GM20431 (cell line): Measurements from ENCODE around the gene LRPPRC.

ENCODE experiments used
- in situ Hi-C: fragments of 300-500 bp; cut with MseI, MboI; formaldehyde crosslinking; loops from one replicate; pipeline ENCODE4 v1.15.0; 2020; ENCODE audit warnings: low sequenced_read_pairs; ENCODE audit not compliant: unreplicated experiment

Gene LRPPRC

GRCh38 chr2:43879261-43879660, 116.5 kb downstream of the LRPPRC start:
- in situ Hi-C loops: no loop called here

- in situ Hi-C loops: no loop called here
These were observed 117.9 kb downstream of the LRPPRC start for GRCh38 chr2:43877782-43878464.

DNA sequence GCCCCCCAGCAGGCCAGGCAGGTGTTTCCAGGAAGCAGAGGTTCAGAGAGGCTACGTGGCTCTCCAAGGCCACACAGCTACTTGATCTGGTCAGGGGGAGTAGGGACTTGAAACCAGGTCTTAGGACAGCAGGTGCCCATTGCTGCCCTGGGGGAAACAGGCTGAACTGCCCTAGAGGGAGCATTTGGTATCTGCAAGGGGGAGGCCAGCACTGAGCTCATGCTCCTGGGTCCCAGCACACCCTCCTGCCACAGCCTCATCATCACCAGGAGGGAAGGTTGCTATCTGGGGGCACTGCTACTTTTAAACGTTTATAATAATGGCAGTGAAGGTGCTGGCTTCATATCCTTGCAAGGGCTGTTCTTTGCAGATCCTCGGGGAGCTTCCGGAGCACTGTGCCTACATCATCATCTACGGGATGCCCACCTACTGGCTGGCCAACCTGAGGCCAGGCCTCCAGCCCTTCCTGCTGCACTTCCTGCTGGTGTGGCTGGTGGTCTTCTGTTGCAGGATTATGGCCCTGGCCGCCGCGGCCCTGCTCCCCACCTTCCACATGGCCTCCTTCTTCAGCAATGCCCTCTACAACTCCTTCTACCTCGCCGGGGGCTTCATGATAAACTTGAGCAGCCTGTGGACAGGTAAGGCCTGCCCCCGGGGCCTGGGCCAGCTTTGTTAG, 120.9 kb downstream of the LRPPRC start:
- in situ Hi-C loops: no loop called here

DNA sequence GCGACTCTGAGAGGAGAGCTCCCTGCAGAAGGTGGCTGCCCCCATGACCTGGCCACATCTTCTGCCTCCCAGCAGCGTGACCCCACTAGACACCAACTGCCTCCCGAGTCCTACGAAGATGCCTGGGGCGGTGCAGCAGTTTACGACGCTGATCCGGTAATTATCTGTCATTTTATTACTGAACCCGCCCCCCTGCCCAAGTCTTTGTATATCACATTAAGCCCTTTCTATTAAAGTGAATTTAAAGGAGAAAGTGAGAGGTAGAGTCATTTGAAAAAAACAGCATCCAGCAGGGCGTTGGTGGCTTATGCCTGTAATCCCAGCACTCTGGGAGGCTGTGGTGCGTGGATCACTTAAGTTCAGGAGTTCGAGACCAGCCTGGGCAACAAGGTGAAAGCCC, 123.6 kb downstream of the LRPPRC start:
- in situ Hi-C loops: no loop called here

DNA sequence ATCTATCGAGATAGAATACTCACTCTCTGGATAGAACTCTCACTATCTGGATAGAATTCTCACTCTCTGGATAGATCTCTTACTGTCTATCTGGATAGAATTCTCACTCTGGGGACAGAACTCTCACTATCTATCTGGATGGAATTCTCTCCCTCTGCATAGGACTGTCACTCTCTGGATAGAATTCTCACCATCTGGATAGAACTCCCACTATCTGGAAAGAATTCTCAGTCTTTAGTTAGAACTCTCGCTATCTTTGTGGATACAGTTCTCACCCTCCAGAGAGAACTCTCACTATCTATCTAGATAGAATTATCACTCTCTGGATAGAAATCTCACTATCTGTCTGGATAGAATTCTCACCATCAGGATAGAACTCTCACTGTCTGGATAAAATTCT, 140.5 kb downstream of the LRPPRC start:
- in situ Hi-C loops: no loop called here

DNA sequence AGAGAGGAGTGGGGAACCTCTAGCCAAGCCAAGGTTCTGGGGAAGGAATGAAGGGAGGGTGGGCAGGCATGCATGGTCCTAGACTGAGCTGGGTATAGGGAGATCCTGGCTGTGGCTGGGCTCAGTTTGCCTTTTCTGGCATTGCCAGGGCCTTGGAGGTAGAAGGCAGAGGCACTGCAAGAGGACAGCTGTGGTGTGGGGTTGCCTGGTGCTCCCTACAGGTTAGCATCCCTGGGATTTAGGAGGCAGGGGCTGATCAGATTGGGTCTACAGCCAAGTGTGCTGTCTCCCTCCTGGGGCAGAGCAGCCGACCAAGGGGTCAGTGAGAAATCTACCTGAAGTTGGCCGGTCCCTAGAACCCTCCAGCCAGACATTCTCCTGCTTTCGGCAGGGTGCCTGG, 141.1 kb downstream of the LRPPRC start:
- in situ Hi-C loops: no loop called here

DNA sequence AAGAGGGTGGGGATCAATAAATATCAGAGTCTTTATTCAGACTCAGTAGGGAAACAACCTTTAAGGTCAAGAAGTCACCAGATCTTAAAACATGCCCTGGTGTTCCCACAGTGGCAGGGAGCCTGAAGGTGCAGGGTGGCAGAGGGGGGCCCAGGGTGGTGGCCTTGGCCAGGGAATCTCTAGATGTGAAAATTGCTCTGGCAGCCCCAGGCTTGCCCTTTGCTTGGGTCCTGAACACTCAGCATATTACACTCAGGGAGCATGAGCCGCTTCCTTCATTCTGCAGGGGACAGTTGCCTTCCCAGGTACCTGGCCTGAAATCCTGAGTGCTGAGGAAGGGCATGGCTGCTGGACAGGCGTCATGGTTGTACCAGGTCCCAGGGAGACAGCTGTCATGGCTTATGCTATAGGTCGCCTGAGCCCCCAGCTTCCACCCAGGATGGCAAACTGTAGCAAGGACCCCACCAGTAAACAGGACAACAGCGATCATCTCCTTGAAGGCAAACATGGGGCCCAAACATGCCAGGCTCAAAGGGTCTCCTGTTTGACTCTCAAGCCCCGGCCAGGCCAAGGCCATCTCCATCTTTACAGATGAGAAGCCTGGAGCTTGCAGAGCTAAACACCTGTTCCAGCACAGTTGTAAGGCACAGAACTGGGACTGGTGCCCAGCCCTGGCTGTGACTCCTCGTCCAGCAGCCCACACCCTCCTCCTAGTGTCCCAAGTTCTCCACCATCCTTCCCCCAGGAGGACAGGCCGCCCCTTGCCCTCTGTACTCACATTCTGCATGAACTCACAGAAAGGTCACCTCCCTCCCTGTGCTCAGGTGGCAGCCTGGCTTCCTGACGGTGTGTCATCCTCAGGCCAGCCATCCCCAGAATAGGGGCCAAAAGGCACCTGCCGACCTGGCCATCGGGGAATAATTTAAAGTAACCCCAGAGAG, 142.4 kb downstream of the LRPPRC start:
- in situ Hi-C loops: no loop called here

DNA sequence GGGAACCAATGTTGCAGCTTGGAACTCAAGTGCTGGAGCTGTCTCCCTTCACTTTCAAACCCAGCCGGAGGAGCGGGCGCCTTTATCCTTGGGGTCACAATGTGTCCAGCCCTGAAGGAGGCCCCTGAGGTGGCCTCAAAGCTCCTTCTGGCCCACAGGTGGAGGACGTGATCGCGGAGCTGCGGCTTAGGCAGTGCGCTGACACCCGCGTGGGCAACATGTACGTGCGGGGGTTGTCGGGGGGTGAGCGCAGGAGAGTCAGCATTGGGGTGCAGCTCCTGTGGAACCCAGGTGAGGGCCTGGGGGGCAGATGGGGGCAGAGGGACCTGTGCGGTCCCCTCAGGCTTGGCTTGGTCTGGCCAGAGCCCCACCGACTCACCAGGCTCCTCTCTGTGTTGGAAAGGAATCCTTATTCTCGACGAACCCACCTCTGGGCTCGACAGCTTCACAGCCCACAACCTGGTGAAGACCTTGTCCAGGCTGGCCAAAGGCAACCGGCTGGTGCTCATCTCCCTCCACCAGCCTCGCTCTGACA, 143.5 kb downstream of the LRPPRC start:
- in situ Hi-C loops: no loop called here

DNA sequence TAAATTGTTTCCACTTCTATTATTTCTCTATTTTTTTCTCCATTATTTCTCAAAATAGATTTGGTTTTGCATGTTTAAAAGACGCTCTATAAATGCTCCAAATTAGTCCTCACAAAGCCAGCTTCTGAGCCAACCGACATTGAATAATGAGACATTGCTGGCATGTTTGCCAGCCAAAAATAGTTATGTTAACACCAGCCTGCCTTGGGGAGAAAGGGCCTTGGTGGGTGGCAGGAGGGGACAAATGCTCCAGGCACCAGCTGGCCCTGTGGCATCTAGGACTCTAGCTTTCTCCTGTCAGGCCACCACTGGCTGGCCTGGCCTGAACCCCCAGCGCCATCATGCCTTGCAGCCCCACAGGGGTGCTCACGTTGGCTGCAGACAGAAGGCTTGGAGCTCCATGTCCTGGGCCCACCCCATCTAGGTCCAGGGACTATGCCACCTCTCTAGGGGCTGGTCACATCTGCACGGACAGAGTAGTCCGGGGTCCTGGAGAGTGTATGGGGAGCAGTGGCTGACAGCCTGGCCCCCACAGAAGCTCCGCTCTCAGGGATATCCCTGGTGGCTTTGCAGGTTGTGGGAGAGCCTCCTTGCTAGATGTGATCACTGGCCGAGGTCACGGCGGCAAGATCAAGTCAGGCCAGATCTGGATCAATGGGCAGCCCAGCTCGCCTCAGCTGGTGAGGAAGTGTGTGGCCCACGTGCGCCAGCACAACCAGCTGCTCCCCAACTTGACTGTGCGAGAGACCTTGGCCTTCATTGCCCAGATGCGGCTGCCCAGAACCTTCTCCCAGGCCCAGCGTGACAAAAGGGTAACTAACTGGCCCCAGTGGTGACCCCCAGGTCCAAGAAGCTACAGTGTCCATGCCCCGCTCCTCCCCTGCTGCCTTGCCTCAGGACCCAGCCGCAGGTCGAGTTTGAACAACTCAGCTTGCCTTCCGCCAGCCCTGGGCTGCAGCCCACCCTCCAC, 144.5 kb downstream of the LRPPRC start:
- in situ Hi-C loops: no loop called here

- in situ Hi-C loops: no loop called here
These were observed 147.6 kb downstream of the LRPPRC start for GRCh38 chr2:43848214-43848613.

DNA sequence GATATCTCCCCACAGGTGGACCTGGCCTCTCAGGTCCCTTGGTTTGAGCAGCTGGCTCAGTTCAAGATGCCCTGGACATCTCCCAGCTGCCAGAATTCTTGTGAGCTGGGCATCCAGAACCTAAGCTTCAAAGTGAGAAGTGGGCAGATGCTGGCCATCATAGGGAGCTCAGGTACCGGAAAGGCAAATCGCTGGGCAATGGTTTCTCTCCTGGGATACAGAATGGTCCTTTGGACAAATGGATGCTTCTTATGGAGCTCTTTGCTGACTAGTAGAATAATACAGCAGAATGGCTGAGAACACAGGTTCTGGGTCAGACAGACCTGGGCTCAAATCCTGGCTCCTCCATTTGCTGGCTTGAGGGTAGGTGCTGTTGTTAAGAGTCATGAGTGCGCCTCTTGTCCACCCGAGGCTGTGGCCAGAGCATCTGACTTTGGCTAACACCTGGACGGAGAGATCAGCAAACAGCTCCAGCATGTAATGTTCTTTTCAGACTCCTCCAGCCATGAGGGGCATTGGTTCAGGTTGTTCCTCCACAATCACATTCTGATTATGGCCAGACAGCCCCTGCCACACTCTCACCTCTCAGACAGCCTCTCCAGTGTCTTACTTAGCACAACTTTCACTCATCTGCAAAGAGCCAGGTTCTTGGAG, 149.5 kb downstream of the LRPPRC start:
- in situ Hi-C loops: no loop called here

DNA sequence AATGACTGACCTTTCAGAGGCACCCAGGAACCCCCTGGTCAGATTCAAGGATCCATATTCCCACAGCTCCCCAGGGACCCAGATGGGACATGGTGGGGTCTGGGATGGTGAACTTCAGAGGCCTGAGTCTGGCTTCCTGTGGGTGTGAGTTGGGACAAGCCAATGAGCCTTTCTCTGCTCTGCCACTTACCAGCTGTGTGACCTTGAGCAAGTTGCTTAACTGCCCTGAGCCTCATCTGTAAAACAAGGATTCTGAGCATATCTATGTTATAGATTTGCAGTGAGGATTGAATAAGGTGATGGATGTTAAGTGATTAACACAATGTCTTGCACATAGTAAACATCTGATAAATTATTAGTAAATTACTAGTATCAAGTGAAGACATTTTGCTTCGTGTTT, 150.6 kb downstream of the LRPPRC start:
- in situ Hi-C loops: no loop called here

DNA sequence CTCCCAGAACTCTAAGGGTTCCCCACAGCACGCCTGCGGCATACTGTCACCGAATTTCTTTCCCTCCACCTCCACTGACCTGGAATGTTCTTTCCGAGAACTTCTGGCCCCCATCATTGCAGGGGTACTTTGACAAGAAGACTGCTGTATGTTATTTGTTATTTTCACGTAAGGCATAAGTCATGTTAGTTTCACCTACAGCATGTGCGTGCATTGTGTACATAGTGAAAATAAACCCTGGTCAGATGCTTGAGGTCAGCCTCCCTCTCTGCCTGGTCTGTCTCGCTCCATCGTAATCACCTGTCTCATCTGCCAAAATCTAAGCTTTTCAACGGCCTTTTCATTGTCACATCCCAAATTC, 152.9 kb downstream of the LRPPRC start:
- in situ Hi-C loops: no loop called here

- in situ Hi-C loops: no loop called here
These were observed 153.6 kb downstream of the LRPPRC start for GRCh38 chr2:43841949-43842865.

GRCh38 chr2:43840965-43841364, 154.8 kb downstream of the LRPPRC start:
- in situ Hi-C loops: no loop called here

- in situ Hi-C loops: no loop called here
These were observed 155.8 kb downstream of the LRPPRC start for GRCh38 chr2:43839776-43840564.

DNA sequence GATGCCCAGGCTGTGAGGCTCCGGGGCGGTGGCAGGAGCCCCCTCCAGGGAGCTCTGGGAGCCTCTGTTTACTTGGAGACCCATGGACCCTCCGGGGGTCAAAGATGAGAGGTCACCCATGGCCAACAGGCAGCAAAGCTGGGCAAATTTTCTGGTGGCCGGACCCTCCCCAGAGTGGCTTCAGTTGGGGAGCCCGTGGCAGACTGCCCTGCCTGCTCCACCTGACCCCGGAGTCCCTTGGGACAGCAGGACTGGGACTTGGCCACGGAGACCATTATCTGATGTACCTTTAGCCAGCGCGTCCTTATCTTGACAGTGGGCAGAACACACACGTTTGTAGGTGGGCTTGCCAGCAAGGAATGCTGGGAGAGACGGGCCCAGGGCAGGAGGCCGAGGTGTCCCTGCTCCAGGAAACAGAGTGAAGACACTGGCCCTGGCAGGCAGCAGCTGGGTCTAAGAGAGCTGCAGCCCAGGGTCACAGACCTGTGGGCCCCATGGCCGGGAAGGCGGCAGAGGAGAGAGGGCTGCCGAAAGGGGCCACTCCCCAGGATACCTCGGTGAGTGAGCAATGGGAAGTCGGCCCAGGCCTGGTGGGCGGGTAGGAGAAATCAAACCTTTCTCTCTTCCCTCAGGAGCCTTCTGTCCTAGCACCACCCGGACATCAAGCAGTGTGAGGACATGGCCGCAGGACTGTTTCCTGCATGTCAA, 157.1 kb downstream of the LRPPRC start, which contains the start of the genes ABCG5 and ABCG8:
Gene ABCG5, minus strand, starts transcription at position 280 of the 708 bp plus-strand sequence. Its CDS starts 160 bp downstream, at position 120.
Gene ABCG8, plus strand, starts transcription at position 412 of the 708 bp plus-strand sequence. Its CDS starts 83 bp downstream, at position 495.
- in situ Hi-C loops: no loop called here
